ENCODE measurements around the gene FBXW7. TPM values are rescaled to one million over a fixed set of nuclear protein-coding genes. Genes with fewer than 3 reads are reported as not detected.

Gene FBXW7
- total and polyA plus RNA-seq, 2 of the 13 experiments (the other 11 are each of a cell fraction or from before 2014, with no cell fraction given): 5.0 to 40.9 TPM

DNA sequence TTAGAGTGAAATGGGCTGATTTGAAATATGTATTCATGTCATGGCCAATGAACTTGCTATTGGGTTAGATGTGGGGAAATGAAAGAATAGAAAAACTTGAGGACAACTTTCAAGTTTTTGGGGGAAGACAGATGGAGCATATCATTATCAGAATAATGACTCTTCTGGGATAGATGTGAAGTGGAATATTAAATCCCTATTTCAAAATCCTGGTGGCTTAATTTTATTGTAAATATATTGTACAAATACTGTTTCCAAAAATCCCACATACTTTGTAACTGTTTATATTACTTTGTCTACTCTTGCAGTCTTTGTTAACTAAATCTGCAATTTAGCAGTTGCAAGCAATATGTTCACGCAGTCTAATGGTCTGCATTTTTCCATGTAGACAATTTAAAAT is 35.9 kb upstream of the FBXW7 start (continued):
- TF ChIP-seq, protein P1, sequence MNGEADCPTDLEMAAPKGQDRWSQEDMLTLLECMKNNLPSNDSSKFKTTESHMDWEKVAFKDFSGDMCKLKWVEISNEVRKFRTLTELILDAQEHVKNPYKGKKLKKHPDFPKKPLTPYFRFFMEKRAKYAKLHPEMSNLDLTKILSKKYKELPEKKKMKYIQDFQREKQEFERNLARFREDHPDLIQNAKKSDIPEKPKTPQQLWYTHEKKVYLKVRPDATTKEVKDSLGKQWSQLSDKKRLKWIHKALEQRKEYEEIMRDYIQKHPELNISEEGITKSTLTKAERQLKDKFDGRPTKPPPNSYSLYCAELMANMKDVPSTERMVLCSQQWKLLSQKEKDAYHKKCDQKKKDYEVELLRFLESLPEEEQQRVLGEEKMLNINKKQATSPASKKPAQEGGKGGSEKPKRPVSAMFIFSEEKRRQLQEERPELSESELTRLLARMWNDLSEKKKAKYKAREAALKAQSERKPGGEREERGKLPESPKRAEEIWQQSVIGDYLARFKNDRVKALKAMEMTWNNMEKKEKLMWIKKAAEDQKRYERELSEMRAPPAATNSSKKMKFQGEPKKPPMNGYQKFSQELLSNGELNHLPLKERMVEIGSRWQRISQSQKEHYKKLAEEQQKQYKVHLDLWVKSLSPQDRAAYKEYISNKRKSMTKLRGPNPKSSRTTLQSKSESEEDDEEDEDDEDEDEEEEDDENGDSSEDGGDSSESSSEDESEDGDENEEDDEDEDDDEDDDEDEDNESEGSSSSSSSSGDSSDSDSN (CRISPR knock-in tag; IDR thresholded peaks at IDR 0.05): no peak
- TF ChIP-seq ZBTB37 (CRISPR knock-in tag; IDR thresholded peaks at IDR 0.05): no peak
- no peak for TF ChIP-seq ZNF720 (CRISPR knock-in tag; IDR thresholded peaks at IDR 0.05)
- TF ChIP-seq ELF4 (CRISPR knock-in tag; IDR thresholded peaks at IDR 0.05; ENCODE audit: borderline replicate concordance): no peak
- no peak for TF ChIP-seq PCBP2 (optimal IDR thresholded peaks at IDR 0.05; ENCODE audit: low read depth, low read length, poor library complexity, severe bottlenecking)

GRCh38 chr4:152571296-152571695 is 35.4 kb upstream of the FBXW7 start:
- Histone ChIP-seq H3K4me3 (replicated peaks in 1 of 3; ENCODE audit: insufficient read depth in 1 of 3, low read depth in 2 of 3, low read length in 3 of 3) (no peak overlapping the region), H2AFZ (ENCODE audit: low read length) (no peak overlapping the region), H3K4me1 (ENCODE audit: insufficient read depth, low read length) (peaks cover 13% of the 10 kb centered on the region), H3K27ac (ENCODE audit: extremely low read length, insufficient read depth, low read length) (no peak overlapping the region), H3K9ac (ENCODE audit: insufficient read depth, low read depth, low read length) (no peak overlapping the region), H3K9me3 (ENCODE audit: low read length) (no peaks in the 10 kb centered on the region), H3K27me3 (ENCODE audit: control insufficient read depth in 1 of 2, insufficient read depth in 2 of 2, low read length in 2 of 2) (peaks cover 0 to 3% of the 10 kb centered on the region in 2 experiments; a peak in 1 of 5 replicates), H3K4me2 (ENCODE audit: low read depth, low read length) (no peak overlapping the region), H3K36me3 (replicated peaks in 1 of 2; ENCODE audit: control insufficient read depth in 1 of 2, insufficient read depth in 2 of 2, low read length in 2 of 2) (no peaks in the 10 kb centered on the region), H3K79me2 (ENCODE audit: insufficient read depth, low read length) (no peaks in the 10 kb centered on the region), H4K20me1 (ENCODE audit: insufficient read depth, low read length) (no peaks in the 10 kb centered on the region)
- DNase-seq (ENCODE audit: low spot score): no peak
- in situ Hi-C loops (cut with HindIII; ENCODE audit: extremely low pct_ligation_motif_present, low pct_unique_long_range_greater_than_20kb) (no loop called here), intact Hi-C loops (cut with micrococcal nuclease; ENCODE audit: unreplicated experiment) (no loop called here)
- ChIA-PET POLR2A (no interaction called here), CTCF (ENCODE audit: low intra/inter-chr PET ratio, low total read pairs) (no interaction called here)
- no peak for ATAC-seq
- no peak for TF ChIP-seq ZFAT (CRISPR knock-in tag; conservative IDR thresholded peaks at IDR 0.05)
- no peak for TF ChIP-seq DDIT3 (CRISPR knock-in tag; IDR thresholded peaks at IDR 0.05)
- TF ChIP-seq ZNF615 (CRISPR knock-in tag; IDR thresholded peaks at IDR 0.05; ENCODE audit: borderline replicate concordance): no peak
- WGBS (ENCODE audit: low lambda C conversion rate): 2% methylated on average over 1 of the region's 1 CpG
- no TSS peak for BruUV-seq (replicated peaks)
- no peak for FAIRE-seq

Measured in HepG2 (cell line).